NCI-H526 treated with DMSO at 0.1 percent for 48 hours (cell line): Measurements from ENCODE around the gene LMAN2L.

Experiments used
- DNase-seq: peaks from one replicate; lab custom pipeline; 2025; lab: John Stamatoyannopoulos, UW

LMAN2L gene, protein sequence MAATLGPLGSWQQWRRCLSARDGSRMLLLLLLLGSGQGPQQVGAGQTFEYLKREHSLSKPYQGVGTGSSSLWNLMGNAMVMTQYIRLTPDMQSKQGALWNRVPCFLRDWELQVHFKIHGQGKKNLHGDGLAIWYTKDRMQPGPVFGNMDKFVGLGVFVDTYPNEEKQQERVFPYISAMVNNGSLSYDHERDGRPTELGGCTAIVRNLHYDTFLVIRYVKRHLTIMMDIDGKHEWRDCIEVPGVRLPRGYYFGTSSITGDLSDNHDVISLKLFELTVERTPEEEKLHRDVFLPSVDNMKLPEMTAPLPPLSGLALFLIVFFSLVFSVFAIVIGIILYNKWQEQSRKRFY

GRCh38 chr2:96739633-96740428 lies at the start of gene LMAN2L:
TSS of gene LMAN2L (minus strand) at chr2:96740064. CDS start at chr2:96740040, 24 bp downstream.
- DNase-seq: peak; percentile 93

DNA sequence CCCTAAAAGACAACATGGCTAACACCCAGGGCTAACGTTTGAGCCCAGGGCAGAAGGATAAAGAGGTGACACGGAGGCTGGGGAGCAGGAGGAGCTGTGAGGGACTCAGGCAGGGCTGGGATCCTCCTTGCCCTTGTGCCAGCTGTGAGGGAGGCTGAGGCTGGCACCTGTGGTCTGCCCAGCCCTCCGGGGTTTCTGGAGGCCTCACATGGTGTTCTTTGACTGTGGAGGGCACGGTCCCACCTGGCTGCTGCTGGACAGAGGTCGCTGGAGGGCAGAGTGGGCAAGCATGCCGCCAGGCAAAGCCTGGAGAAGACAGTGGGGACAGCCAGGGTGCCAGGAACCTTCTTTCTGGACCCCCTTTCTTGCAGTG lies 49.4 kb upstream of the LMAN2L start:
- no peak for DNase-seq

DNA sequence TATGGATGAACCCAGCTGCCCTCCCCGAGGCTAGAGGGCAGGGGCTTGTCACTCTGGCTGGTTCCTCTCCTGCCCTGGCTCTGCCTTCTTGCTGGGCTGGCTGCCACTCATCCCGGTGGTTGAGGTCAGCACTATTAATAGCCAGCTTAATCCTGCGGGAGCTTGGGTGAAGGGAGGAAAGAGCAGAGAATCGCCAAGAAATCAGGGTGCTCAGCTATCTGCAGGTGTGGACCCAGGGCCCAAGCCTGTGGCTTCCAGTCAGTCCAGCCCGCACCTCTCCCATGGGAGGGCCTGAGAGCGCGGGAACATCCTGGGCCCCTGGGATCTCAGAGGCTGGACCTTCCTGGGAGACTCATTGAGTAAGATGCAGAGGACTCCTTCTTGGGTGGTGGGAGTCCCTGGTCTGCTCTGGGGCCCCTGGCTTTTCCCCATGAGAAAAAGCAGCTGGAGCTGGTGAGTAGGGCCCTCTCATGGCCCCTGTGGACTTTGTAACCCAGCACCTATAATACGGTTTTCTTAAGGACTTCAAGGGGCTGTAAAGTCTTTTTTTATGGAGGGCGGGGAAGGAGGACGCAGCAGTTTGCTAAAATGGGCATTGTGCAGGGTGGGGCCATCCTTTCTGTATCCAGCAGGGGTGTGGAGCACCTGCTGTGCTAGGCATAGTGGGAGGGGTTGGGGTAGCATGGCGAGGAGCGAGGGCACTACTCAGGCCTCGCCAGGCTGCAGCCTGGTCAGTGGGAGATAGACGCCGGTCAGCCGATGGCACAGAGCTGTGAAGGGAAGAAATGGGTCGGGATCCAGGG lies 48.8 kb upstream of the LMAN2L start:
- no peak for DNase-seq

DNA sequence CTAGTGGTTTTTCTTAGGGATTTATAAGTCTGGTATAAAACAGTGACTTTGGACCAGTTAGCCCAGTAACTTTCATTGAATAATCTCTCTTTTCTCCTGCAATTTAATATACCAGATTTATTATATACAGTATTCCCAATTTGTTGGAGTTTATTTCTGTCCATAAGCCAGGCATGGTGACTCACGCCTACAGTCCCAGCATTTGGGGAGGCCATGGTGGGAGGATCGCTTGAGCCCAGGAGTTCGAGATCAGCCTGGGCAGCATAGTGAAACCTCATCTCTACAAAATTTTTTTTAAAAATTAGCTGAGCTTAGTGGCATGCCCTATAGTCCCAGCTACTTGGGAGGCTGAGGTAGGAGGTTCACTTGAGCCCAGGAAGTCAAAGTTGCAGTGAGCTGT lies 47.5 kb upstream of the LMAN2L start:
- no peak for DNase-seq

GRCh38 chr2:96783388-96783787 lies 43.5 kb upstream of the LMAN2L start:
- DNase-seq: no peak

DNA sequence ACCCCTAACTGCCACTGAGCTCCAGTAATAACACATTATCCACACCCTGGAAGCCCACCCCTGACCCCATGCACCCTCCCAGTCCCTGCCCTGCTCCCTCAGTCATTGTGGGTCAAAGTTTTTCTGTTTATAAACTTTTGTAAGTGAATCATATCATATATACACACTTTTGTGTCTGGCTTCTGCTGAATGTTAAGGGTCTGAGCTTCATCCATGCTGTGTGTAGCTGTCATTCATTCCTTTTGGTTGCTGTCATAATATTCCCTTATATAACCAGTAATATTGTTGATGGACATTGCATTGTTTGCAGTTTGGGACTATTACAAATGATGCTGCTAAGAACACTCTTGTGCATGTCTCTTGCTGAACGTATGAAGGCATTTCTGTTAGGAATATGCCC lies 35.3 kb upstream of the LMAN2L start:
- DNase-seq: no peak

GRCh38 chr2:96773922-96774321 lies 34.1 kb upstream of the LMAN2L start:
- peak; percentile 26 for DNase-seq

- no peak for DNase-seq
These were observed 33.2 kb upstream of the LMAN2L start for GRCh38 chr2:96772903-96773671.

- DNase-seq: peak; percentile 67
These were observed 32.1 kb upstream of the LMAN2L start for GRCh38 chr2:96771796-96772618.

- DNase-seq: no peak
These were observed 30.8 kb upstream of the LMAN2L start for GRCh38 chr2:96770442-96771202.

DNA sequence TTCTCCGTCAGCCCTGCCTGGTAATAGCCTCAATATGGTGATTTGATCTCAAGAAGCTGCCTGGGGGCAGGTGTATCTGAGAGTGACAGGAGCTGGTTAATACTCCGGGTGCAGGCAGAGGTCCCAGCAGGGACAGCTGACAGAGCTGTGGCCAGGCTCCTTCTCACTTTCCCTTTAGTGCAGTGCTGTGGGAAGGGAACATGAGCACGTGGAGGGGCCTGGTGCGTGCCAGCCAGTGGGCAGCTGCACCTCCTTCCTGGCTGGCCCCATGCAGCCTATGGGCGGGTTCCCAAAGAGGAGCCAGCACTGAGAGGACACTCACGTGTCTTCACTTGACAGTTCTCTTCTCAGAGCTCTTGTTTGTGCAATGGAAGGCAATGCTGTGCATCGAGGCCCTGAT lies 29.9 kb upstream of the LMAN2L start:
- no peak for DNase-seq

GRCh38 chr2:96768083-96768561 lies 28.3 kb upstream of the LMAN2L start:
- DNase-seq: no peak

GRCh38 chr2:96767135-96767871 lies 27.4 kb upstream of the LMAN2L start:
- no peak for DNase-seq

GRCh38 chr2:96764253-96764637 lies 24.4 kb upstream of the LMAN2L start:
- DNase-seq: no peak

- peak; percentile 60 for DNase-seq
These were observed 23.8 kb upstream of the LMAN2L start for GRCh38 chr2:96763511-96764252.

- DNase-seq: no peak
These were observed 22.9 kb upstream of the LMAN2L start for GRCh38 chr2:96762529-96763311.

- no peak for DNase-seq
These were observed 21.3 kb upstream of the LMAN2L start for GRCh38 chr2:96760986-96761832.
